ENCODE data around the gene TTC28.

DNA sequence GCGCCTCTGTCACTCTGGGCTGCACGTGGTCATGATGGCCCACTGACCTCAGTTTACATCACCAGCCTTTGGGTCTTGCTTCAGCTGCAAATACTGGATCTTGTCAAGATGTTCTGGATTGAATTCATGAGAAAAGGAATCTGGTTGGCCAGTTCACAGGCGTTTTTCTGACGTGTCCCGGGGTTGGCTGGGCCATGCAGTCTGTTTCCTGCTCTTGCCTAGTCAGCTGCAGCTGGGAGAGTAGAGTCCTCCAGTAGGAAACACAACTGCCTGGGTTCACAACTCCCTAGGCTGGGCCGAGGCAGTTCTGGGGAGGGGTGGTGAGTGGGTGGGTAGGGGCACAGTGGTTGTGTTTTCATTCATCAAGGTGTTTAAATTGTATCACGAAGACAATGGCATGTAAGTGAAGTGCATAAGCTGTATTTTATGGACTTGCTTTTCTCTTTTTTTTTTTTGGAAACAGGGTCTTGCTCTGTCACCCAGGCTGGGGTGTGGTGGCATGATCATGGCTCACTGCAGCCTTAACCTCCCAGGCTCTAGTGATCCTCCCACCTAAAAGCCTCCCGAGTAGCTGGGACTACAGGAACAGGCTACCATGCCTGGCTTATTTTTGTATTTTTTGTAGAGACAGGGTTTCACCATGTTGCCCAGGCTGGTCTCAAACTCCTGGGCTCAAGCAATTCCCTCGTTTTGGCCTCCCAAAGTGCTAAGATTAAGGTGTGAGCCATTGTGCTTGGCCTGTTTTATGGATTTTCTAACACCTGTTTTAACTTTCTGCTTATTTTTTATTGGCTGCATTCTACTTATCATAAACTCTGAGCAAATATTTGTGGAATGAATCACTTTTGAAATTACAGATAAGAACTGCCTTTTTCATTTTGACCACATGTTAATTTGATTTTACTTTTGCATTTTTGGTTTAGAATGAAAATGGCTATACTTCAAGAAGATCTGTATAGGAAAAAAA lies 706.6 kb downstream of the TTC28 start:
- TF ChIP-seq NFIC (IDR thresholded peaks at IDR 0.05) (no peak), ZBTB7A (IDR thresholded peaks at IDR 0.05; ENCODE audit: low read depth) (no peak)
- TF ChIP-seq, protein P1, sequence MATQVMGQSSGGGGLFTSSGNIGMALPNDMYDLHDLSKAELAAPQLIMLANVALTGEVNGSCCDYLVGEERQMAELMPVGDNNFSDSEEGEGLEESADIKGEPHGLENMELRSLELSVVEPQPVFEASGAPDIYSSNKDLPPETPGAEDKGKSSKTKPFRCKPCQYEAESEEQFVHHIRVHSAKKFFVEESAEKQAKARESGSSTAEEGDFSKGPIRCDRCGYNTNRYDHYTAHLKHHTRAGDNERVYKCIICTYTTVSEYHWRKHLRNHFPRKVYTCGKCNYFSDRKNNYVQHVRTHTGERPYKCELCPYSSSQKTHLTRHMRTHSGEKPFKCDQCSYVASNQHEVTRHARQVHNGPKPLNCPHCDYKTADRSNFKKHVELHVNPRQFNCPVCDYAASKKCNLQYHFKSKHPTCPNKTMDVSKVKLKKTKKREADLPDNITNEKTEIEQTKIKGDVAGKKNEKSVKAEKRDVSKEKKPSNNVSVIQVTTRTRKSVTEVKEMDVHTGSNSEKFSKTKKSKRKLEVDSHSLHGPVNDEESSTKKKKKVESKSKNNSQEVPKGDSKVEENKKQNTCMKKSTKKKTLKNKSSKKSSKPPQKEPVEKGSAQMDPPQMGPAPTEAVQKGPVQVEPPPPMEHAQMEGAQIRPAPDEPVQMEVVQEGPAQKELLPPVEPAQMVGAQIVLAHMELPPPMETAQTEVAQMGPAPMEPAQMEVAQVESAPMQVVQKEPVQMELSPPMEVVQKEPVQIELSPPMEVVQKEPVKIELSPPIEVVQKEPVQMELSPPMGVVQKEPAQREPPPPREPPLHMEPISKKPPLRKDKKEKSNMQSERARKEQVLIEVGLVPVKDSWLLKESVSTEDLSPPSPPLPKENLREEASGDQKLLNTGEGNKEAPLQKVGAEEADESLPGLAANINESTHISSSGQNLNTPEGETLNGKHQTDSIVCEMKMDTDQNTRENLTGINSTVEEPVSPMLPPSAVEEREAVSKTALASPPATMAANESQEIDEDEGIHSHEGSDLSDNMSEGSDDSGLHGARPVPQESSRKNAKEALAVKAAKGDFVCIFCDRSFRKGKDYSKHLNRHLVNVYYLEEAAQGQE (IDR thresholded peaks at IDR 0.05; ENCODE audit: low read depth) = no peak
